Fibroblast of mammary gland (primary cell): ENCODE results near the gene GAB1.
A peak's percentile ranks its signal among the peaks of the same experiment; 100 is the strongest.

Experiments used
- DNase-seq: peaks from one replicate; pipeline ENCODE4 v3.0.0-alpha.2; 2010; ENCODE audit warnings: low read depth
- H3K4me3 ChIP-seq: 2 replicates; pipeline ENCODE4 v1.5.1; 2011; ENCODE audit warnings: low read depth, mild to moderate bottlenecking, low read length, moderate library complexity; ENCODE audit not compliant: control insufficient read depth
- TF ChIP-seq, protein P1 (sequence below): conservative IDR thresholded peaks from 2 replicates; pipeline ENCODE4 v1.5.1; 2011; ENCODE audit warnings: low read depth, low read length, inconsistent platforms; ENCODE audit not compliant: control insufficient read depth, insufficient read depth

Gene GAB1

DNA sequence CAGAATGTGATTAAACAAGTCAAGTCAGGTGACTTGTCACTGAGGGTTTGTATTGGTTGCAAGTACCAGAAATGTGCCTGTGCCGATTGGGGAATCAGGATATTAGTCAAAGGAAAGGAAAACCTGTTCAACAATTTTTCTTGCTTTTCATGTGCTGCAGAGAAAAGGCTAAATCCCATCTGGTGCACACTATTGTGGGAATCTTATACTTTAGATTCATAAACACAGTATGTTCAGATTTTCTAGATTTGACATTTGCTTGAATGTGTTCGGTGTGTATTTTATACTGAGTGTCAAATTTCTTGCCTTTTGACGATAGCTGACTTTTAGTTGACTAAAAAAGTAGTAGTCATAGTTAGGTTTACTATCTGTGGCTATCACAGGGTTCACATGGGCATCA, 37.6 kb downstream of the GAB1 start:
- DNase-seq: no peak
- no peak overlapping the region for H3K4me3 ChIP-seq
- TF ChIP-seq, protein P1, sequence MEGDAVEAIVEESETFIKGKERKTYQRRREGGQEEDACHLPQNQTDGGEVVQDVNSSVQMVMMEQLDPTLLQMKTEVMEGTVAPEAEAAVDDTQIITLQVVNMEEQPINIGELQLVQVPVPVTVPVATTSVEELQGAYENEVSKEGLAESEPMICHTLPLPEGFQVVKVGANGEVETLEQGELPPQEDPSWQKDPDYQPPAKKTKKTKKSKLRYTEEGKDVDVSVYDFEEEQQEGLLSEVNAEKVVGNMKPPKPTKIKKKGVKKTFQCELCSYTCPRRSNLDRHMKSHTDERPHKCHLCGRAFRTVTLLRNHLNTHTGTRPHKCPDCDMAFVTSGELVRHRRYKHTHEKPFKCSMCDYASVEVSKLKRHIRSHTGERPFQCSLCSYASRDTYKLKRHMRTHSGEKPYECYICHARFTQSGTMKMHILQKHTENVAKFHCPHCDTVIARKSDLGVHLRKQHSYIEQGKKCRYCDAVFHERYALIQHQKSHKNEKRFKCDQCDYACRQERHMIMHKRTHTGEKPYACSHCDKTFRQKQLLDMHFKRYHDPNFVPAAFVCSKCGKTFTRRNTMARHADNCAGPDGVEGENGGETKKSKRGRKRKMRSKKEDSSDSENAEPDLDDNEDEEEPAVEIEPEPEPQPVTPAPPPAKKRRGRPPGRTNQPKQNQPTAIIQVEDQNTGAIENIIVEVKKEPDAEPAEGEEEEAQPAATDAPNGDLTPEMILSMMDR: no peak

DNA sequence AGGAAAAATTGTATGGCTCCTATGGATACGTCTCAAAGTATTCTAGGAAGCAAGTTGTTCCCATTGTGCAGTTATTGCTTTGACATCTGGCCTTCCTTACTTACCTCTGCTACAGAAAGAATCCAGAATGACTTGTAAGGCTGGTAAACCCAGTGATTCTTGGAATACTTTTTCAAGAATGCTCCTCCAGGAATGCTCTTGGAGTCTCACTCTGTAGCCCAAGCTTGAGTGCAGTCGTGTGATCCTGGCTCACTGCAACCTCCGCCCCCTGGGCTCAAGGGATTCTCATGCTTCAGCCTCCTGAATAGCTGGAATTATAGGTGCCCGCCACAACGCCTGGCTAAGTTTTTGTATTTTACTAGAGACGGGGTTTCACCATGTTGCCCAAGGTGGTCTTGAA, 38.1 kb downstream of the GAB1 start:
- DNase-seq: no peak
- H3K4me3 ChIP-seq: no peak overlapping the region
- TF ChIP-seq, protein P1: no peak

DNA sequence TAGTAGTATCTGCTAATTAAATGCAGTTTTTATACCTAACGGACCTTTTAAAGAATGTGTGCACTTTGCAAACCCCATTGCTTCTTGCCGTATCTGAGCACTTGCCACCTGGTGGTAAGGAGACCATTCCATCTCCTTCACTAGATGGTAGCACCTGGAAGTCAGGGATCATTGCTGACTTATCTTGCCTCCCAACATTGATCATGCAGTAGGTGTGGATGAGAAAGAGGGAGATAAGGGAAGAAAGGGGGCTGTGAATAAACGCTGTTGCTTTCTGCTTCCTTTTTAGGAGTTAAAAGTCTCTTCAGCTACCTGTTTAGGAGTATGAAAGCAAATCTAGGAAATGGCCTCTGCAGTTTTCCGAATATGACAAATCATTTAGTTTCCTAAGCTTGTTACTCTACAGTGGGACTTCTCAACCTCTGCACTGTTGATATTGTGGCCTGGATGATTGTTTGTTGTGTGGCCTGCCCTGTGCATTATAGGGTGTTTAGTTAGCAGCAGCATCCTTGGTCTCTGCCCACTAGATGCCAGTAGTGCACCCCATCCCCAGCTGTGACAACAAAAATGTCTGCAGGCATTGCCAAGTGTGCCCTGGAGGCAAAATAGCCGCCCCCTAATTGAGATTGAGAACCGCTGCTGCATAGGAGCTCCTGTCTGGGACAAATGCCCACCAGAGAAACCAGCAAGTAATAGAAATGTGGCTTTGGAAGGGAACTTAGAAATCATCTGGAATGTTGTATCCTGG, 38.8 kb downstream of the GAB1 start:
- peak; percentile 38 for DNase-seq
- no peak overlapping the region for H3K4me3 ChIP-seq
- TF ChIP-seq, protein P1: peak; percentile 42

DNA sequence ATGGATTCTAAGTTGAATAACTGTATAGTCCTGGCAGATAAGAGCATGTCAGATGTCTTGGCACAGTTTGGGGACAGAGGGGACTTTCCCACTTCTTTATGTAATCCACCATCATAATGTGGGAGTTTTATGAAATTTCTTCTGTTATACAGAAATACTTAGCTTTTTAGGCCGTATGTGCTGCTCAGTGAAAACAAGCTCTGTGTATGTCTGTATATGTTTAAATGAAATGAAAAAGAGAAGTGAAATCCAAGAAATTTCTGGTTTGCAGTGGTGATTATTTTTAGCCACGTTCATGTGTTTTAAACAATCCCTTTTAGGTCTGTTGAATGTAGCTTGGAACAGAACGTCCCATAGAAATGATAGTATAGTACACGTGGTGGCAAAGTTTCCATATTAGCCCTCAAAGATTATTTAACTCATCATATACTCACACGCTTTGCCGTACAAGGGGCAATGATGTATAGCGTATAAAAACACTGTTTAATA, 41.0 kb downstream of the GAB1 start:
- H3K4me3 ChIP-seq: no peak overlapping the region
- TF ChIP-seq, protein P1: no peak
- no peak for DNase-seq

DNA sequence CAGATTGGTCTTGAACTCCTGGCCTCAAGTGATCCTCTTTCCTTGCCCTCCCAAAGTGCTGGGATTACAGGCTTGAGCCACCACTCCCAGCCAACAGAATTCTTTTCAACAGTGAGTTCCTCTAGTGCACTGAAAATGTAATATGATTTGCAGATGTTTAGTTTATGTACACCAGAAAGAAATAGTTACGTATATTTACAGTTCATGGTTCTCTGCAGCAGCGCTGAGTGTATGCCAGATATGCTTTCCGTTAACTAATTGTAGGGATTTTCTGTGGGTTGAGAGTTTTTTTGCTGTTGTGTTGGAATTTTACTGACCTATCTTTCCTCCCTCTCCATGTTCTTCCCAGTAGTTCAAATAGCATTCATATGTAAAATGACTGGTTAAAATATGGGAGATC, 44.0 kb downstream of the GAB1 start:
- no peak for DNase-seq
- no peak overlapping the region for H3K4me3 ChIP-seq
- TF ChIP-seq, protein P1: no peak

DNA sequence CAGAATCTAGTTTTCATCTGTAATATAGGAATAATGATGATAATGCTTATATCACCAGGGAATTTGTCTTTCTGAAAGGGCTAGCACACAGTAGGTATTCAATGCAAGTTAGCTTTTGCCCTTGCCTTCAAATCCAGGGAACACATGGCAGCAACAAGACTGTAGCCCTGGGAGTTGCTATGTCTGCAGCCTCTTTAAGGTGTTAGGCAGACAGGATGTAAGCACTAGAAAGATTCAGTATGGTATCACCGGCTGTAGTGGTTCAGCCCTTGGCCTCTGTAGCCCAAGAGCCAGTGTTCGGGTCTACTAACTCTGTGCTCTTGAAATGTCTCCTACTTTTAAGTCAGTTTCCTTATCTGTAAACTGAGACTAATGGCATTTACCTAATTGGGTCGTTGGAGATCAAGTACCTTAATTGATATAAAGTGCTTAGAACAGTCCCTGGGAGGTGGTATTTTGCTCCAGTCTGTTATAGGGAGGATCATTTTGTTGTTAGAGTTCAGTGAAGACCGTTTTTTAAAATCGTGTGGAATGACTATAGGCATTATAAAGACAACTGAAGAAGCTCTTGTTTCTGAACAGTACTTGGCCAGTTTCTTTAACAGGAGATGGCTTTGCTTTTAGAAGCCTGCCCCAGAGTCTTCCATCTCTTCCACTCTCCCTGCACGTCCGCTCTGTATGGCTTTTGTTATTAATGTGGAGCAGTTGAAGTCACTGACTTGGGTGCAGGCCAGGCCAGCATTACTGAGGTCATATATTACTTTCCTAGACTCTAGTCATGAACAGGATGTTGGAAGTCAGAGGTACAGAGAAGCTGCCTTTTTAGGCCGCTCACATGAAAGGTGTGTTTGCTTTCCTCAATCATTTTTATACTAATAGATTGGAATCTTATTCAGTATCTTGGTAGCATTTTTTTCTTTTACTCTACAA, 44.8 kb downstream of the GAB1 start:
- DNase-seq: peak; percentile 90
- H3K4me3 ChIP-seq: no peak overlapping the region
- TF ChIP-seq, protein P1: no peak
